GM06990 (cell line): ENCODE data around the gene EFNA3.

ENCODE experiments used
- DNase-seq: peaks from one replicate; pipeline ENCODE4 v3.0.0-alpha.2; 2011; ENCODE audit not compliant: insufficient read length; ENCODE audit errors: extremely low read depth
- H3K27me3 ChIP-seq: replicated peaks from 2 replicates; pipeline ENCODE4 v1.6.0; 2011; ENCODE audit warnings: low read length; ENCODE audit not compliant: control insufficient read depth, insufficient read depth
- H3K36me3 ChIP-seq: 2 replicates; pipeline ENCODE4 v1.5.1; 2011; ENCODE audit warnings: low read length; ENCODE audit not compliant: control insufficient read depth, insufficient read depth
- H3K4me3 ChIP-seq: replicated peaks from 2 replicates; pipeline ENCODE4 v1.5.1; 2011; ENCODE audit warnings: low read depth, mild to moderate bottlenecking, control low read depth, low read length
- CTCF ChIP-seq: IDR thresholded peaks from 2 replicates; pipeline ENCODE4 v1.5.1; 2011; ENCODE audit warnings: low read length, control low read depth, mild to moderate bottlenecking, inconsistent platforms; ENCODE audit not compliant: insufficient read depth, poor library complexity, severe bottlenecking

The EFNA3 gene

GRCh38 chr1:155086128-155086741 lies 7.6 kb downstream of the EFNA3 start:
- Histone ChIP-seq H3K36me3 (no peaks in the 10 kb centered on the region), H3K4me3 (no peak overlapping the region; the same call in 1 of the 2 replicates), H3K27me3 (peaks cover 4% of the 10 kb centered on the region)
- peak; percentile 87 for DNase-seq
- peak; percentile 97 for TF ChIP-seq CTCF

- peaks cover 4% of the 10 kb centered on the region for H3K27me3 ChIP-seq
- no peak overlapping the region for H3K4me3 ChIP-seq
- TF ChIP-seq CTCF, result peak; percentile 17
Measured at GRCh38 chr1:155086856-155087535, 8.4 kb downstream of the EFNA3 start.

GRCh38 chr1:155091071-155092051 lies 12.7 kb downstream of the EFNA3 start:
- TF ChIP-seq CTCF, result peak; percentile 97
- DNase-seq, result peak; percentile 73
- Histone ChIP-seq H3K36me3 (no peaks in the 10 kb centered on the region), H3K4me3 (no peak overlapping the region), H3K27me3 (peaks cover 1% of the 10 kb centered on the region)

More at GRCh38 chr1:155086856-155087535, 8.4 kb downstream of the EFNA3 start:
- DNase-seq, result no peak
- no peaks in the 10 kb centered on the region for H3K36me3 ChIP-seq

GRCh38 chr1:155092131-155092530 lies 13.5 kb downstream of the EFNA3 start:
- no peaks in the 10 kb centered on the region for H3K36me3 ChIP-seq
- no peak overlapping the region for H3K4me3 ChIP-seq
- TF ChIP-seq CTCF, result no peak
- peaks cover 1% of the 10 kb centered on the region for H3K27me3 ChIP-seq
- DNase-seq, result no peak

- DNase-seq, result no peak
- Histone ChIP-seq H3K27me3 (peaks cover 1% of the 10 kb centered on the region), H3K4me3 (no peak overlapping the region), H3K36me3 (no peaks in the 10 kb centered on the region)
- TF ChIP-seq CTCF, result no peak
Measured at GRCh38 chr1:155092641-155093040, 14.0 kb downstream of the EFNA3 start.
